Measurements from ENCODE around the gene HDAC4. TPM values are rescaled to one million over a fixed set of nuclear protein-coding genes. Genes with fewer than 3 reads are reported as not detected.

Gene HDAC4
- total and polyA plus RNA-seq, 2 of the 4 experiments (the other 2 are of a cell fraction): 4.1 to 7.2 TPM

GRCh38 chr2:239279508-239280295, 121.1 kb downstream of the HDAC4 start (continued):
- TF ChIP-seq FOS (IDR thresholded peaks at IDR 0.05; ENCODE audit: low read depth, low read length) (no peak), MAFK (IDR thresholded peaks at IDR 0.05; ENCODE audit: low read depth, low read length) (no peak)

GRCh38 chr2:239278941-239279365, 121.9 kb downstream of the HDAC4 start:
- Histone ChIP-seq H3K23ac (ENCODE audit: low read depth, low read length) (peak overlapping the region; percentile 4; the same call in 1 of the 2 replicates), H3K4me3 (ENCODE audit: insufficient read depth, low read depth, low read length) (no peak overlapping the region), H3K9me1 (ENCODE audit: insufficient read depth, low read length) (peaks cover 23% of the 10 kb centered on the region), H3K9ac (ENCODE audit: low read depth, low read length) (no peak overlapping the region), H3K18ac (ENCODE audit: low read depth, low read length) (peak overlapping the region; percentile 66; the same call in 1 of the 2 replicates), H3K56ac (ENCODE audit: extremely low read depth, insufficient read depth, low read length) (no peak overlapping the region), H2BK120ac (ENCODE audit: low read depth, low read length) (peak overlapping the region; percentile 81), H3K14ac (replicated peaks; ENCODE audit: low read depth, low read length) (0 out of 2 replicates have a peak overlapping the region, but pooled peaks have one; percentile 18), H2AFZ (replicated peaks; ENCODE audit: low read length, poor library complexity) (no peak overlapping the region), H4K8ac (ENCODE audit: low read depth in 2 of 2, low read length in 2 of 2) (peak overlapping the region; percentile 38 to 76; a peak in 3 of 4 replicates), H3K79me1 (ENCODE audit: low read depth in 1 of 2, low read length in 2 of 2) (peaks cover 32 to 87% of the 10 kb centered on the region in 2 experiments), H4K91ac (ENCODE audit: insufficient read depth, low read depth, low read length) (peak overlapping the region; percentile 88), H3K9me3 (ENCODE audit: control insufficient read depth, insufficient read depth, low read length) (no peaks in the 10 kb centered on the region), H3K27me3 (ENCODE audit: control insufficient read depth, insufficient read depth, low read length) (no peaks in the 10 kb centered on the region), H2BK15ac (ENCODE audit: low read depth, low read length) (peak overlapping the region; percentile 40; the same call in 1 of the 3 replicates), H3K36me3 (ENCODE audit: control insufficient read depth, insufficient read depth, low read length) (no peaks in the 10 kb centered on the region), H3K4me2 (ENCODE audit: low read depth, low read length) (no peak overlapping the region), H2BK5ac (ENCODE audit: low read depth, low read length, poor library complexity, severe bottlenecking) (peak overlapping the region; percentile 88), H3K4ac (ENCODE audit: low read depth, low read length) (peak overlapping the region; percentile 89), H2AK5ac (ENCODE audit: low read depth, low read length) (peak overlapping the region; percentile 82), H2AK9ac (replicated peaks; ENCODE audit: low read depth, low read length, poor library complexity) (peak overlapping the region; percentile 81), H3K4me1 (ENCODE audit: control insufficient read depth, insufficient read depth, low read length) (peaks cover 43% of the 10 kb centered on the region), H4K5ac (ENCODE audit: low read depth, low read length) (0 out of 2 replicates have a peak overlapping the region, but pooled peaks have one; percentile 1), H3K27ac (ENCODE audit: insufficient read depth, low read length) (no peak overlapping the region), H2BK20ac (ENCODE audit: low read depth, low read length) (peak overlapping the region; percentile 48; the same call in 1 of the 2 replicates), H4K20me1 (ENCODE audit: insufficient read depth, low read length) (no peaks in the 10 kb centered on the region)
- no TSS peak for BruUV-seq (replicated peaks)
- TF ChIP-seq FOS (IDR thresholded peaks at IDR 0.05; ENCODE audit: low read depth, low read length) (0 out of 2 replicates have a peak, but pooled peaks have one; percentile 32), RFX5 (IDR thresholded peaks at IDR 0.05; ENCODE audit: low read depth, low read length) (no peak), CHD1 (IDR thresholded peaks at IDR 0.05; ENCODE audit: low read depth, low read length) (no peak), RAD21 (IDR thresholded peaks at IDR 0.05; ENCODE audit: low read length) (no peak)
- no CpG with 5 or more reads among the region's 4 CpGs for WGBS, 2 experiments (ENCODE audit: extremely low coverage in 2 of 2, insufficient read length in 1 of 2)
- ChIA-PET POLR2A (ENCODE audit: unreplicated experiment) (no interaction called here), CTCF (no interaction called here)
- ATAC-seq (ENCODE audit: low read depth) (peak; percentile 4; the same call in 1 of the 2 replicates), DNase-seq (no peak)
- intact Hi-C loops (cut with micrococcal nuclease): no loop called here
- dilution Hi-C loops (cut with HindIII; ENCODE audit: low sequenced_read_pairs, unreplicated experiment): no loop called here
- in situ Hi-C loops (cut with MboI; ENCODE audit: low sequenced_read_pairs): loop anchor here (10.0 kb wide), 1 partner anchor 116 kb away; no protein-coding TSS in a partner anchor

Data from IMR-90 (cell line).